GM12874 (cell line): ENCODE results near the gene EXOC1.

Experiments used
- TF ChIP-seq, protein P1 (sequence below): IDR thresholded peaks from 2 replicates; pipeline ENCODE4 v1.5.1; 2011; ENCODE audit warnings: low read depth, mild to moderate bottlenecking, control low read depth, low read length, moderate library complexity; ENCODE audit not compliant: insufficient read depth

EXOC1 gene

DNA sequence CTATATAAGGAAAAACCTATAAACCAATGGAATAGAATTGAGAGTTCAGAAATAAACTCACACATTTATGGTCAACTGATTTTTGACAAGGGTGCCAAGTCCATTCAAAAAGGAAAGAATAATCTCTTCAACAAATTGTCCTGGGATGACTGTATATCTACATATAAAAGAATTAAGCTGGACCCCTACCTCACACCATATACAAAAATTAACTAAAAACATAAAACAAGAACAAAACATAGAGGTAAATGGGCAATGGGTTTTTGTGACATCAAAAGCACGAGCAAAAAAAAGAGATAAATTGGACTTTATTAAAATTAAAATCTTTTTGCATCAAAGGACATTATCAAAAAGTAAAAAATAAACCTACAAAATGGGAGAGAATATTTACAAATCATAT lies 15.5 kb upstream of the EXOC1 start:
- TF ChIP-seq, protein P1, sequence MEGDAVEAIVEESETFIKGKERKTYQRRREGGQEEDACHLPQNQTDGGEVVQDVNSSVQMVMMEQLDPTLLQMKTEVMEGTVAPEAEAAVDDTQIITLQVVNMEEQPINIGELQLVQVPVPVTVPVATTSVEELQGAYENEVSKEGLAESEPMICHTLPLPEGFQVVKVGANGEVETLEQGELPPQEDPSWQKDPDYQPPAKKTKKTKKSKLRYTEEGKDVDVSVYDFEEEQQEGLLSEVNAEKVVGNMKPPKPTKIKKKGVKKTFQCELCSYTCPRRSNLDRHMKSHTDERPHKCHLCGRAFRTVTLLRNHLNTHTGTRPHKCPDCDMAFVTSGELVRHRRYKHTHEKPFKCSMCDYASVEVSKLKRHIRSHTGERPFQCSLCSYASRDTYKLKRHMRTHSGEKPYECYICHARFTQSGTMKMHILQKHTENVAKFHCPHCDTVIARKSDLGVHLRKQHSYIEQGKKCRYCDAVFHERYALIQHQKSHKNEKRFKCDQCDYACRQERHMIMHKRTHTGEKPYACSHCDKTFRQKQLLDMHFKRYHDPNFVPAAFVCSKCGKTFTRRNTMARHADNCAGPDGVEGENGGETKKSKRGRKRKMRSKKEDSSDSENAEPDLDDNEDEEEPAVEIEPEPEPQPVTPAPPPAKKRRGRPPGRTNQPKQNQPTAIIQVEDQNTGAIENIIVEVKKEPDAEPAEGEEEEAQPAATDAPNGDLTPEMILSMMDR: no peak

- TF ChIP-seq, protein P1: no peak
These were observed 15.1 kb upstream of the EXOC1 start for GRCh38 chr4:55838356-55838755.

- TF ChIP-seq, protein P1: no peak
These were observed 14.5 kb upstream of the EXOC1 start for GRCh38 chr4:55838952-55839351.

- TF ChIP-seq, protein P1: no peak
These were observed 12.5 kb upstream of the EXOC1 start for GRCh38 chr4:55840956-55841355.

DNA sequence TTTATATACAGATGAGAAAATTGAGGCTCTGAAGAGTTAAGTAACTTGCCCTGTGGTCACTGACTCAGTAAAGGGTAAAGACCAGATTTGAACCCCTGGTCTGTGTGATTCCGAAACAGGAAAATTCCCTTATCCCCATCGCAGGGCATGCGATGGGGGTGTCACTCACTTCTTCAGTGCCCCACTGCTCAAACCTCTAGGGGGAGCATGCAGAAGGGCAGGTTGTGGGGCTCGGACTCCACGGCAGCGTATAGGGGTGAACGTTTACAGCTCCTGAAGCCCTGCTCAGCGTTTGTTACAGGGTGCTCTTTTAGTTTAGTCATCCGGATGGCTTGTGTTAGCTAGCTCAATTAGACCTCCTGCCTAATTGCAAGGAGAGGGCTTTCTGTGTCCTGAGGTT lies 3.7 kb upstream of the EXOC1 start:
- TF ChIP-seq, protein P1: no peak

- TF ChIP-seq, protein P1: no peak
These were observed 1.6 kb upstream of the EXOC1 start for GRCh38 chr4:55851885-55852284.

DNA sequence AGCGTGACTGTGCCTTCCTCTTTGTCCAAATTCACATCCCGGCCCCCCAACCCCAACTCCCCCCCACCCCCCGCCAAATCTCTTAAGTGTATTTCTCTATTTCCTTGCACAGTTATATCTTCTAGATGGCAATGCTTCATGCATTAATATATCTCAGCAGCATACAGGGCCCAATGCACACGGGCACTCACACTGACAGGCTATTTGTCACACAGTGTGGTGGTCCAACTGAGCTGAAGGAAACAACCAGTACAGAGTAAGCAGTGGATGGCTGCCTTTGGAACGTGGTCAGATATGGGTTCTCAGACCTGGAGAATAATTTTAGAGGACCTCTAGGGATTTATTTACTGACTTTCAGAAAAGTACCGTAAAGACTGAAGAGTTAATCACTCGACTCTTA lies 681 bp downstream of the EXOC1 start:
- TF ChIP-seq, protein P1: no peak

- TF ChIP-seq, protein P1: no peak
These were observed 4.1 kb downstream of the EXOC1 start for GRCh38 chr4:55857586-55857985.
